GM12892 (cell line): ENCODE results near the gene ATP5F1E.
"Not testable (repeated sequence)": the region's sequence is repeated elsewhere in the genome, so short reads cannot be mapped to it uniquely, and the experiment has no call there.

ENCODE experiments used
- DNase-seq: peaks from one replicate; pipeline ENCODE4 v3.0.0; 2011; ENCODE audit not compliant: insufficient read length
- FAIRE-seq: peaks from 2 replicates; lab custom pipeline; 2011; peaks lifted over from hg19 to GRCh38; lab: Jason Lieb, UNC
- POLR2A ChIP-seq: IDR thresholded peaks from 2 replicates; pipeline ENCODE4 v1.6.1; 2011; ENCODE audit warnings: low read depth, low read length, control low read depth
- POLR2AphosphoS5 ChIP-seq: IDR thresholded peaks from 2 replicates; pipeline ENCODE4 v1.6.1; 2011; ENCODE audit warnings: low read depth, low read length, control low read depth
- TAF1 ChIP-seq: IDR thresholded peaks from 2 replicates; pipeline ENCODE4 v1.6.1; 2011; ENCODE audit warnings: low read depth, mild to moderate bottlenecking, control low read depth, low read length, borderline replicate concordance

ATP5F1E gene

DNA sequence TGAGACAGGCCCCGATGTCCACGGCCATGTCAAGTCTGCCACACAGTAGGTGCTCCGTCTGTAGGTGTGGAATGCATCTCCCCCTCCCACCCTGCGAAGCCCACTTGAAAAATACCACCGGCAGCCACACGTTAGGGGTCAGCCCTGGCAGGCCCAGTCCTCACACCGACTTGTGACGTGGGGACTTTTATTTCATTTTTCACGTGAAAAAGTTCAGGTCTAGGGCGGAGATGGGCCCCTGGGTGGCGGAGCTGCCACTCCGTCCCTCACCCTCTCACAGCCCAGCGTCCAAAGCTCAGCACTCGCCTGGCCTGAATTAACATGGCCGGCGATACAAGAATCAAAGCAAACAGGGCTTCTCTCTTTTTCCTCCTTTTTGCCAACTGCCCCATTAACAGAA is 16.7 kb downstream of the ATP5F1E start:
- FAIRE-seq (no peak), DNase-seq (no peak)
- no peak for TF ChIP-seq POLR2A
- TF ChIP-seq POLR2AphosphoS5: no peak
- TF ChIP-seq TAF1: no peak

DNA sequence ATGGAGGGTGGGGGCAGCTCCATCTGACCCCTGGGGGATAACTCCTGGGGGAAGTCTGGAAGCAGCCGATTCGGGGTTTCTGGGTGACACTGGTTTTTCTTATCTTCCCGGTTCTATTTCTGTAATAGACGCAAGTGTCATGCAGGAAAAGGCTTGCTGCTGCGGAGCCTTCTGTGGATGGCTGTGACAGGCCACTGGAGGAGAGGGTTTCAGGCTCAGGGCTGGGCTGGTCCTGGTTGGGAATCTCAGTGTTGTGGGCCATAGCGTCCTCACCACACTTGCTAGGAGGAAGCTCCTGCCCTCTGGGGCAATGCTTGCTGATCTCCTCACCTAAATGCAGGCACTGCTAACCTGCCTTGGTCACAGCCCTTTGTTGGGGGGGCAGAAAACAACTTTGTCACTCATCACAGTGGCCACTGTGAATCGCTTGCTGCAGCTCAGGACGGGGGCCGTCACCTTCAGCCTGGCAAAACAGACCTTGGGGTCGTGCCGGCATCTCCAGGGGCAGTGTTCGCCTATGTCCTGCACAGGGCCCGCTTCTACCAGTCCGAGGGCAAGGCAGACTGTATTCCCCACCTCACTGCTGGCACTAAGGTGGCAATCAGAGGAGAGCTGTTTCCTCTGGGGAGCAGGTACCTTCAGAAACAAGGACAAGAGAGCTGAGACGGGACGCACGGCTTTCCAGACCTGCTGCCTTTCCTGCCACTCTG is 17.3 kb downstream of the ATP5F1E start:
- DNase-seq (no peak), FAIRE-seq (no peak)
- TF ChIP-seq POLR2A (no peak), POLR2AphosphoS5 (no peak), TAF1 (no peak)

DNA sequence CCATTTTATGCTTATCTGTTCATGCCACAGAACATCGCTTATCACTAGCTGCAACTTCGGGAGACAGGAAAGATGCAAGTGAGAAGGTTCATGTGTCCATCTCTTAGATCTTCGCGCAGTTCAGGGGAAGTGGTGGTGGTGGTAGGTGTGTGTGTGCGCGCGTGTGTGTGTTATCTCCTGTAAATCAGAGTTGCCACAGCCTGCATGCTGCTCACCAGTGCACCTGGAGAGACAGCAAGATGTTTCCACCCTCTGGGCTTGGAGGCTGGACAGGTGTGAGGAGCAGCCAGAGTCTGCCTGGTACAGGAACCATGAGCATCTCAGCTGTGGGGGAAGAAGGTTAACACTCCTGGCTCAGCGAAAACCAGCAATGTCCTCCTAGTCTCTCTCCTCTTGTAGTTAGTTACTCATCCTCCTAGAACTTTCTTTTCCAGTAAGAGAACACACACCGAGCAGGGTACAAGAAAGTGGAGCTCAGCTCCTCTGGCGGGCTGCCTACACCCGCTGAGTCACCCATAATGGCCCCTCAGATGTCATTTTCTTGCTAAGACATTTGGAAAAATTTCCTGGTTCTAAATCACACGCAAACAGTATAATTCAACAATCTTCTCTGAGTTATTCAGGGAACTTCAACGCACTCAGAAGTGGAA is 18.1 kb downstream of the ATP5F1E start:
- TF ChIP-seq TAF1 (no peak), POLR2AphosphoS5 (no peak), POLR2A (no peak)
- FAIRE-seq (no peak), DNase-seq (no peak)

DNA sequence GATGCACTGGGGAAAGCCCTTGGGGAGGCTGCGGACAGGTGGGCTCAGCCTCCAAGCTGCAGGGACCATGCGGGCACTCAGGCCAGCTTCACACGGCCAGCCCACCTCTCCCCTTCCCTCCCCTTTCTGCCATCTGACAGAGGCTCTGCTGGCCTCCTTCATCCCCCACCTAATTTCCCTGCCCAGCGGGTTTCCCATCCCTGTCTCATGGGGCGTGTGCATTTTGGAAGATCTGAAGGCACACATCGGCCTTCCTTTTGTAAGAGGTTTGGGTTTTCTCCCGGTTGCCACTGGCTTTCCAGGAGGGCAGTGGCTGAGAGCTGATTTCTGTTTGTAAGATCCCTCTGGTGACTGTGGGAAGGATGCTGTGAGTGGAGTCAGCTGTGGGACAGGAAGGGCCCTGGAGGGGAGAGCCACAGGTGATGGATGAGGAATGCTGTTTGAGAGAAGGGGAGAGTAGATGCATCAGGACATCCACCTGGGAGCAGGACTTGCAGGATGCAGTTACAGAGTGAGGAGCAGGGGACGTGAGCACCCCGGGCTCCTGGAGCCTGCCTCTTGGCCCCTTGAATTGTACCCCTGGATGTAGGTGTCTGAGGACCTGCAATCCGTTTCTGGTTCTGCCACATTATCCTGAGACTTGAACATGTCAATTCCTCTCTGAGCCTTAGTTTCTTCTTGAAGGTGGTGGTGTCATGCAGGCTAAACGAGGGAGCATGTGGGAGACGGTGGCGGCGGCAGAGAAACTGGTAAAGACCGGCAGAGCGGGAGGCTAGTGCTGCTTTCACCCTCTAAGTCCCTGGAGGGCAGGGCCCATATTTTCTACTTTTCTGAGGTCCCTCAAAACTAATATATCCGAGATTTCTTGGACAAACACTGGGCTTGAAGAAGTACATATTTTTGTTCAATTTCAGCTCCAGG is 18.8 kb downstream of the ATP5F1E start:
- no peak for FAIRE-seq

DNA sequence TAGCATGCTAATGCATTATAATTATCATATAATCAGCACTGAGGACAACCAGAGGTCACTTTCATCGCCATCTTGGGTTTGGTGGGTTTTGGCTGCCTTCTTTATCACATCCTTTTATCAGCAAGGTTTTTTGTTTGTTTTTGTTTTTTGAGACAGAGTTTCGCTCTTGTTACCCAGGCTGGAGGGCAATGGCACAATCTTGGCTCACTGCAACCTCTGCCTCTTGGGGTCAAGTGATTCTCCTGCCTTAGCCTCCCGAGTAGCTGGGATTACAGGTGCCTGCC is 20.3 kb downstream of the ATP5F1E start:
- not testable (repeated sequence) for FAIRE-seq, DNase-seq

More for the DNA sequence above, 18.8 kb downstream of the ATP5F1E start:
- TF ChIP-seq POLR2A: no peak
- TF ChIP-seq POLR2AphosphoS5: no peak
- no peak for TF ChIP-seq TAF1
- DNase-seq: no peak

GRCh38 chr20:59010995-59011873 is 20.9 kb downstream of the ATP5F1E start:
- FAIRE-seq (no peak), DNase-seq (no peak)
- no peak for TF ChIP-seq POLR2A
- no peak for TF ChIP-seq POLR2AphosphoS5
- TF ChIP-seq TAF1: no peak

- DNase-seq (no peak), FAIRE-seq (no peak)
- TF ChIP-seq POLR2AphosphoS5 (no peak), POLR2A (no peak), TAF1 (no peak)
Measured at GRCh38 chr20:59010321-59010994, 21.7 kb downstream of the ATP5F1E start.

DNA sequence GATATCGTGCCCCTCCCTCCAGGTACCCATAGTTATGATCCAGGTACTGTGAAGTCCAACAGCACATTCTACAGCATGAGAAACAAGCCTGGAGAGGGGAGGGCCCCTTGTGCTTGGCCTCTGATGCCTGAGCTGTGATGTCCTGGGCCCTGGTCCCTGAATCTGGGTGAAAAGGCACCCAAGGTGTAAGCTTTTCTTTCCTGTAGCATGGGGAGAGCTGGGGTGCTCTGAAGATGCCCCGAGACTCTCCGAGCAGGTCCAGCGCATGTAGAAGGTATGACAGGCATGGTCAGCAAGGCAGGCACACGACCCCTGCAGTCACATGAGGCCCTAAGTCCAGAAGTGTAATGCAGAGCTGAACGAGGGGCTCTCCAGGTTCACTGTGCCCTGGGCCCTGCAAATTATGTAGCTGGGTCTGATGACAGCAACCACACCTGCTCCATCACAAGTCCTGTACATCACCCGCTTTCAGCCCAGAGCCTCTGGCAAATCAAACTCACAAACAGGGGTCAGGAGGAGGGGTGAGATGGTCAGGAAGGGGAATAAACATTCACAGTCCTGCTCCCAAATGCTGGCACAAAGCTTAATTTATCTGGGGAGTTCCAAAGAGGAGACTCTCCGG is 23.3 kb downstream of the ATP5F1E start:
- TF ChIP-seq TAF1 (no peak), POLR2A (no peak), POLR2AphosphoS5 (no peak)
- no peak for FAIRE-seq
- DNase-seq: no peak

DNA sequence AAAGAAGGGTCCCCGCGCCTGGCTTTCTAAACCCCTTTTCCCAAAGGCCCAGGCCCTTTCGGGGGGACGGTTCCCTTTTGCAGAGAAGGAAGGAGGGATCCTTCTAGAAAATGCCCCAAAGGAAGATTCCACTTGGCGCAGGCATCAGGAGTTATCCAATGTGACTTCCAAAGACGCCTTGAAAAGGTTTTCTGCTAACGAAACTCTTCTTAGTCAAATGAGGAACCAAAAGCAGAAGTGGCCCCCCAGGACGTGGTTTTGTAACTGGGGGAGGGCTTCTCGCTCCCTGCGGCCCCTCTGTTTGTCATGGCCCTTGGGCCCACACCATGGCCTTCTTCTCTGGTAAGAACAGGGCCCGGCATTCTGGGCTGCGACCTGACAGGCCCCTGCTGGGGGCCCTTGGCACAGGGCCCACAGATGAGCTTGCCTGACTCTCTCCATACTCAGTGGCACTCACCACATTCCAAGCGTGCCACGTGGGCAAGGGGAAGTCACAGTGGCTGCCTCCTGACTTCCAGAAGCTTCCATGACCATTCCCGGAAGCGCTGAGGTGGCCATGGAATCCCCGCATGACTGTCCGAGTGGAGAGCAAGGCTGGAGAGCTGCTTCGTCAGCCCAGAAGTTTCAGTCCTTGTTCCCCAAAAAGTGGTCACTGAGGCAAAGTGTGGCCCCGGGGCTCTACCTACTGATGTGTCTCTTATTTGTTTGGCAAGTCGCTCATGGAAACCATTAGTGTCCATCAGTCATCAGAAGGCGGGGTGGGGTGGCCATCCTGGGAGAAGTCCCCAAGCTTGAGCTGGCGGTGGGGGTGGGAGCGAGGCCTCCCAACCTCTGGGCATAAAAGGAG is 24.2 kb downstream of the ATP5F1E start:
- TF ChIP-seq TAF1: peak; percentile 61; the same call in 1 of the 2 replicates
- no peak; the same call in 1 of the 2 replicates for TF ChIP-seq POLR2AphosphoS5
- peak; percentile 41; the same call in 1 of the 2 replicates for TF ChIP-seq POLR2A
- FAIRE-seq (peak; percentile 65), DNase-seq (peak; percentile 86)
